OCI-LY1 (cell line): ENCODE measurements around the gene EI24.

Experiments
- H2AFZ ChIP-seq: fragments of 200-600 bp; sonication (generic), shearing (Covaris generic); 2 replicates; pipeline ENCODE4 v1.6.0; 2014; ENCODE audit warnings: antibody characterized with exemption, mild to moderate bottlenecking, low read length
- H3F3A ChIP-seq: fragments of 200-600 bp; sonication (generic), shearing (Covaris generic); 2 replicates; pipeline ENCODE4 v1.6.0; 2014; ENCODE audit warnings: mild to moderate bottlenecking, antibody characterized with exemption, low read length, moderate library complexity; ENCODE audit not compliant: insufficient read depth
- H3K27ac ChIP-seq: fragments of 200-600 bp; sonication (generic); 2 replicates; pipeline ENCODE4 v1.5.1; 2014; ENCODE audit warnings: low read length, mixed run types, mild to moderate bottlenecking, low read depth; ENCODE audit not compliant: poor library complexity, severe bottlenecking
- H3K27me3 ChIP-seq: fragments of 200-600 bp; sonication (generic); 2 replicates; pipeline ENCODE4 v1.6.0; 2014; ENCODE audit warnings: antibody characterized with exemption, mild to moderate bottlenecking, low read length, moderate library complexity; ENCODE audit not compliant: insufficient read depth
- H3K36me3 ChIP-seq: fragments of 200-600 bp; sonication (generic); 2 replicates; pipeline ENCODE4 v1.6.1; 2014; ENCODE audit warnings: mild to moderate bottlenecking, antibody characterized with exemption, low read length, moderate library complexity, mixed read lengths; ENCODE audit not compliant: insufficient read depth
- H3K4me1 ChIP-seq: fragments of 200-600 bp; sonication (generic); 2 replicates; pipeline ENCODE4 v1.5.1; 2014; ENCODE audit warnings: mild to moderate bottlenecking, low read length, moderate library complexity; ENCODE audit not compliant: insufficient read depth, severe bottlenecking
- H3K4me2 ChIP-seq: fragments of 200-600 bp; sonication (generic), shearing (Covaris generic); 2 replicates; pipeline ENCODE4 v1.6.1; 2014; ENCODE audit warnings: low read length
- H3K4me3 ChIP-seq: fragments of 200-600 bp; sonication (generic); 2 replicates; pipeline ENCODE4 v1.5.1; 2014; ENCODE audit warnings: low read length, low read depth, mild to moderate bottlenecking, mixed read lengths; ENCODE audit not compliant: poor library complexity, severe bottlenecking
- H3K79me2 ChIP-seq: fragments of 200-600 bp; shearing (Covaris generic); 2 replicates; pipeline ENCODE4 v1.6.1; 2016; ENCODE audit warnings: mixed run types, low read length, mixed read lengths; ENCODE audit not compliant: insufficient read depth
- H3K9ac ChIP-seq: fragments of 200-600 bp; sonication (generic), shearing (Covaris generic); 2 replicates; pipeline ENCODE4 v1.6.1; 2014; ENCODE audit warnings: mild to moderate bottlenecking, low read length, mixed read lengths
- H3K9me2 ChIP-seq: fragments of 200-600 bp; sonication (generic), shearing (Covaris generic); 2 replicates; pipeline ENCODE4 v1.6.1; 2014; ENCODE audit warnings: low read depth, mild to moderate bottlenecking, low read length, mixed read lengths
- H3K9me3 ChIP-seq: fragments of 200-600 bp; shearing (Covaris generic); 2 replicates; pipeline ENCODE4 v1.6.1; 2014; ENCODE audit warnings: low read length, mixed read lengths
- H4K20me1 ChIP-seq: fragments of 200-600 bp; sonication (generic), shearing (Covaris generic); 2 replicates; pipeline ENCODE4 v1.6.0; 2016; ENCODE audit warnings: mild to moderate bottlenecking, low read length; ENCODE audit not compliant: insufficient read depth
- CTCF ChIP-seq: fragments of 200-600 bp; sonication (generic), shearing (Covaris generic); IDR thresholded peaks from 2 replicates; pipeline ENCODE4 v1.5.1; 2017; ENCODE audit warnings: mild to moderate bottlenecking, antibody characterized with exemption, low read length, moderate library complexity, mixed read lengths
- EZH2 ChIP-seq: fragments of 200-600 bp; sonication (generic), shearing (Covaris generic); IDR thresholded peaks from 2 replicates; pipeline ENCODE4 v1.8.0; 2017; ENCODE audit warnings: borderline replicate concordance, mixed run types, mild to moderate bottlenecking, antibody characterized with exemption, low read length, moderate library complexity, mixed read lengths

Gene EI24

GRCh38 chr11:125550780-125551179 is 18.5 kb upstream of the EI24 start:
- TF ChIP-seq CTCF (no peak), EZH2 (no peak)
- H3K9me2 ChIP-seq: no peaks in the 10 kb centered on the region
- no peak overlapping the region for H2AFZ ChIP-seq
- no peak overlapping the region for H3K4me2 ChIP-seq
- no peaks in the 10 kb centered on the region for H3K4me1 ChIP-seq
- H3K4me3 ChIP-seq: no peak overlapping the region
- H3K9ac ChIP-seq: no peak overlapping the region
- no peaks in the 10 kb centered on the region for H3K79me2 ChIP-seq
- H4K20me1 ChIP-seq: no peaks in the 10 kb centered on the region
- no peaks in the 10 kb centered on the region for H3K36me3 ChIP-seq
- no peaks in the 10 kb centered on the region for H3K27me3 ChIP-seq
- H3K9me3 ChIP-seq: 0 out of 2 replicates have a peak, but pooled peaks cover 4% of the 10 kb centered on the region
- no peak overlapping the region for H3K27ac ChIP-seq
- no peaks in the 10 kb centered on the region for H3F3A ChIP-seq

GRCh38 chr11:125551835-125552342 is 17.4 kb upstream of the EI24 start:
- TF ChIP-seq CTCF: no peak
- H3K36me3 ChIP-seq: no peaks in the 10 kb centered on the region
- H4K20me1 ChIP-seq: no peaks in the 10 kb centered on the region
- no peak overlapping the region for H3K27ac ChIP-seq
- H3F3A ChIP-seq: no peaks in the 10 kb centered on the region
- no peak overlapping the region for H3K4me3 ChIP-seq
- no peaks in the 10 kb centered on the region for H3K27me3 ChIP-seq
- 0 out of 2 replicates have a peak, but pooled peaks cover 4% of the 10 kb centered on the region for H3K9me3 ChIP-seq
- no peaks in the 10 kb centered on the region for H3K9me2 ChIP-seq
- no peak overlapping the region for H3K9ac ChIP-seq
- H3K4me1 ChIP-seq: no peaks in the 10 kb centered on the region
- H3K79me2 ChIP-seq: no peaks in the 10 kb centered on the region
- H2AFZ ChIP-seq: no peak overlapping the region
- no peak overlapping the region for H3K4me2 ChIP-seq

- Histone ChIP-seq H3K9me3 (0 out of 2 replicates have a peak, but pooled peaks cover 4% of the 10 kb centered on the region), H3K79me2 (no peaks in the 10 kb centered on the region), H2AFZ (no peak overlapping the region), H3K4me3 (no peak overlapping the region), H3F3A (no peaks in the 10 kb centered on the region), H3K27ac (no peak overlapping the region), H4K20me1 (no peaks in the 10 kb centered on the region), H3K4me2 (no peak overlapping the region), H3K4me1 (no peaks in the 10 kb centered on the region), H3K36me3 (no peaks in the 10 kb centered on the region), H3K9ac (no peak overlapping the region), H3K27me3 (no peaks in the 10 kb centered on the region), H3K9me2 (no peaks in the 10 kb centered on the region)
- TF ChIP-seq CTCF (no peak), EZH2 (no peak)
These were observed 16.4 kb upstream of the EI24 start for GRCh38 chr11:125552927-125553326.
